Astrocyte (in vitro differentiated cells and primary cell): ENCODE results near the gene CLEC16A. TPM values are rescaled to one million over a fixed set of nuclear protein-coding genes. Genes with fewer than 3 reads are reported as not detected.
A peak's percentile ranks its signal among the peaks of the same experiment; 100 is the strongest.

ENCODE experiments used
- DNase-seq: peaks from one replicate; pipeline ENCODE4 v3.0.0-alpha.2; 2010; ENCODE audit warnings: low read depth
- FAIRE-seq: peaks from 2 replicates; lab custom pipeline; 2011; peaks lifted over from hg19 to GRCh38; lab: Jason Lieb, UNC
- H2AFZ ChIP-seq: 2 replicates; pipeline ENCODE4 v1.6.0; 2012; ENCODE audit warnings: low read depth, low read length, inconsistent platforms
- H3K27ac ChIP-seq: 2 replicates; pipeline ENCODE4 v1.5.1; 2011; ENCODE audit warnings: low read depth, low read length, inconsistent platforms
- H3K27me3 ChIP-seq: 2 replicates; pipeline ENCODE4 v1.6.0; 2011; ENCODE audit warnings: low read length, inconsistent platforms; ENCODE audit not compliant: insufficient read depth
- H3K36me3 ChIP-seq: 2 replicates; pipeline ENCODE4 v1.5.1; 2011; ENCODE audit warnings: low read length, inconsistent platforms; ENCODE audit not compliant: insufficient read depth
- H3K4me1 ChIP-seq: 2 replicates; pipeline ENCODE4 v1.5.1; 2011; ENCODE audit warnings: low read length, inconsistent platforms; ENCODE audit not compliant: insufficient read depth
- H3K4me2 ChIP-seq: 2 replicates; pipeline ENCODE4 v1.6.0; 2012; ENCODE audit warnings: low read length, inconsistent platforms
- H3K4me3 ChIP-seq: 2 replicates; pipeline ENCODE4 v1.5.1; 2011; ENCODE audit warnings: low read depth, mild to moderate bottlenecking, low read length, inconsistent platforms; ENCODE audit not compliant: insufficient read depth
- H3K79me2 ChIP-seq: 2 replicates; pipeline ENCODE4 v1.6.0; 2012; ENCODE audit warnings: mild to moderate bottlenecking, low read length, inconsistent platforms; ENCODE audit not compliant: insufficient read depth
- H3K9ac ChIP-seq: 2 replicates; pipeline ENCODE4 v1.6.0; 2012; ENCODE audit warnings: mild to moderate bottlenecking, low read length, inconsistent platforms
- H3K9me3 ChIP-seq: 2 replicates; pipeline ENCODE4 v1.5.1; 2012; ENCODE audit warnings: low read depth, mild to moderate bottlenecking, low read length, inconsistent platforms; ENCODE audit not compliant: insufficient read depth
- H4K20me1 ChIP-seq: 2 replicates; pipeline ENCODE4 v1.6.0; 2012; ENCODE audit warnings: low read length, inconsistent platforms; ENCODE audit not compliant: insufficient read depth
- H3K27ac Mint-ChIP-seq: one replicate; pipeline ENCODE4 v1.8.0; 2021; ENCODE audit warnings: mild to moderate bottlenecking, mixed read lengths; ENCODE audit not compliant: unreplicated experiment
- H3K27me3 Mint-ChIP-seq: one replicate; pipeline ENCODE4 v1.8.0; 2021; ENCODE audit warnings: low read depth, mixed read lengths; ENCODE audit not compliant: unreplicated experiment
- H3K36me3 Mint-ChIP-seq: one replicate; pipeline ENCODE4 v1.8.0; 2021; ENCODE audit warnings: low read depth, mixed read lengths; ENCODE audit not compliant: unreplicated experiment
- H3K4me1 Mint-ChIP-seq: one replicate; pipeline ENCODE4 v1.8.0; 2021; ENCODE audit warnings: low read depth, mixed read lengths; ENCODE audit not compliant: unreplicated experiment
- H3K4me3 Mint-ChIP-seq: one replicate; pipeline ENCODE4 v1.8.0; 2021; ENCODE audit warnings: mild to moderate bottlenecking, moderate library complexity, mixed read lengths; ENCODE audit not compliant: unreplicated experiment
- H3K9me3 Mint-ChIP-seq: one replicate; pipeline ENCODE4 v1.8.0; 2021; ENCODE audit warnings: mild to moderate bottlenecking, mixed read lengths; ENCODE audit not compliant: unreplicated experiment
- CTCF ChIP-seq: IDR thresholded peaks from 2 replicates; pipeline ENCODE4 v1.5.1; 2011; ENCODE audit warnings: low read depth, mild to moderate bottlenecking, inconsistent platforms, low read length, moderate library complexity; ENCODE audit not compliant: insufficient read depth
- EZH2 ChIP-seq: IDR thresholded peaks from 2 replicates; pipeline ENCODE4 v1.6.1; 2012; ENCODE audit warnings: mild to moderate bottlenecking, low read length, inconsistent platforms; ENCODE audit not compliant: insufficient read depth
- total RNA-seq: library from RNA; stranded (reverse); gene quantifications from 2 replicates; pipeline ENCODE4 v1.2.1, GENCODE V29; 2021

CLEC16A gene
- total RNA-seq, 1 donor from 2014 or later: 31.7 TPM

- Histone ChIP-seq H3K9ac (no peak overlapping the region), H2AFZ (no peak overlapping the region), H3K79me2 (no peaks in the 10 kb centered on the region), H3K4me2 (no peak overlapping the region), H3K4me1 (no peaks in the 10 kb centered on the region), H3K36me3 (peaks cover 12% of the 10 kb centered on the region), H3K9me3 (no peaks in the 10 kb centered on the region), H3K4me3 (no peak overlapping the region), H4K20me1 (no peaks in the 10 kb centered on the region), H3K27ac (no peak overlapping the region), H3K27me3 (no peaks in the 10 kb centered on the region)
- no peak for DNase-seq
- no peak overlapping the region for H3K27ac Mint-ChIP-seq
- peaks cover 12% of the 10 kb centered on the region for H3K4me1 Mint-ChIP-seq
- no peaks in the 10 kb centered on the region for H3K27me3 Mint-ChIP-seq
- H3K4me3 Mint-ChIP-seq: no peak overlapping the region
- peaks cover 39% of the 10 kb centered on the region for H3K36me3 Mint-ChIP-seq
- H3K9me3 Mint-ChIP-seq: no peaks in the 10 kb centered on the region
- no peak for FAIRE-seq
- no peak for TF ChIP-seq EZH2
- TF ChIP-seq CTCF: no peak
Measured at GRCh38 chr16:11045441-11045840, 101.1 kb downstream of the CLEC16A start.

- H3K36me3 ChIP-seq: peaks cover 12% of the 10 kb centered on the region
- no peaks in the 10 kb centered on the region for H3K9me3 Mint-ChIP-seq
Measured at GRCh38 chr16:11045846-11046245, 101.5 kb downstream of the CLEC16A start.

More at GRCh38 chr16:11045846-11046245, 101.5 kb downstream of the CLEC16A start:
- H3K4me3 Mint-ChIP-seq: peak overlapping the region; percentile 5
- DNase-seq: peak; percentile 25
- Histone ChIP-seq H3K4me3 (no peak overlapping the region), H4K20me1 (no peaks in the 10 kb centered on the region), H2AFZ (no peak overlapping the region), H3K4me1 (no peaks in the 10 kb centered on the region), H3K27ac (no peak overlapping the region), H3K79me2 (no peaks in the 10 kb centered on the region), H3K27me3 (no peaks in the 10 kb centered on the region), H3K4me2 (no peak overlapping the region), H3K9me3 (no peaks in the 10 kb centered on the region), H3K9ac (no peak overlapping the region)
- H3K36me3 Mint-ChIP-seq: peaks cover 39% of the 10 kb centered on the region
- no peak for FAIRE-seq
- no peaks in the 10 kb centered on the region for H3K27me3 Mint-ChIP-seq
- TF ChIP-seq EZH2 (no peak), CTCF (no peak)
- H3K27ac Mint-ChIP-seq: no peak overlapping the region
- H3K4me1 Mint-ChIP-seq: peaks cover 12% of the 10 kb centered on the region
